Astrocyte of the spinal cord (primary cell): ENCODE measurements around the gene STYK1.

Experiments used
- DNase-seq: peaks from one replicate; pipeline ENCODE4 v3.0.0; 2011; ENCODE audit warnings: low read depth, low spot score
- H3K4me3 ChIP-seq: 2 replicates; pipeline ENCODE4 v1.5.1; 2011; ENCODE audit warnings: low read depth, mild to moderate bottlenecking, low read length, moderate library complexity
- CTCF ChIP-seq: IDR thresholded peaks from 2 replicates; pipeline ENCODE4 v1.5.1; 2012; ENCODE audit warnings: low read depth, mild to moderate bottlenecking, low read length, inconsistent platforms
- in situ Hi-C: cut with HindIII; loops from 2 replicates; pipeline ENCODE4 v1.10.0; 2017; ENCODE audit warnings: low sequenced_read_pairs

The STYK1 gene

GRCh38 chr12:10719482-10719881 lies 45.6 kb upstream of the STYK1 start:
- no peak overlapping the region for H3K4me3 ChIP-seq
- TF ChIP-seq CTCF, result no peak
- in situ Hi-C loops, result no loop called here
- DNase-seq, result no peak

GRCh38 chr12:10718279-10718821 lies 44.5 kb upstream of the STYK1 start:
- H3K4me3 ChIP-seq, result peak overlapping the region; percentile 25
- peak; percentile 86 for DNase-seq
- in situ Hi-C loops, result no loop called here
- TF ChIP-seq CTCF, result no peak

GRCh38 chr12:10717410-10717809 lies 43.6 kb upstream of the STYK1 start:
- peak; percentile 44 for DNase-seq
- H3K4me3 ChIP-seq, result no peak overlapping the region
- in situ Hi-C loops, result no loop called here
- TF ChIP-seq CTCF, result no peak

- in situ Hi-C loops, result no loop called here
- DNase-seq, result peak; percentile 94
- no peak overlapping the region for H3K4me3 ChIP-seq
- TF ChIP-seq CTCF, result no peak
Measured at GRCh38 chr12:10716704-10717315, 43.0 kb upstream of the STYK1 start.

GRCh38 chr12:10716277-10716676 lies 42.4 kb upstream of the STYK1 start:
- no peak for TF ChIP-seq CTCF
- in situ Hi-C loops, result no loop called here
- no peak overlapping the region for H3K4me3 ChIP-seq
- no peak for DNase-seq

- in situ Hi-C loops, result no loop called here
Measured at GRCh38 chr12:10715491-10715890, 41.6 kb upstream of the STYK1 start.

More at GRCh38 chr12:10715491-10715890, 41.6 kb upstream of the STYK1 start:
- no peak for TF ChIP-seq CTCF
- no peak overlapping the region for H3K4me3 ChIP-seq
- no peak for DNase-seq
